PFSK-1 (cell line): ENCODE measurements around the gene CPB2.

ENCODE experiments used
- POLR2AphosphoS5 ChIP-seq: IDR thresholded peaks from 2 replicates; pipeline ENCODE4 v1.6.1; 2012; ENCODE audit warnings: low read depth, mild to moderate bottlenecking, control low read depth, low read length, moderate library complexity
- SIN3A ChIP-seq: IDR thresholded peaks from 2 replicates; pipeline ENCODE4 v1.6.1; 2012; ENCODE audit warnings: mild to moderate bottlenecking, low read length, moderate library complexity, borderline replicate concordance; ENCODE audit not compliant: insufficient read depth
- TAF1 ChIP-seq: IDR thresholded peaks from 2 replicates; pipeline ENCODE4 v1.6.1; 2012; ENCODE audit warnings: low read length, control low read depth, borderline replicate concordance; ENCODE audit not compliant: insufficient read depth
- TF ChIP-seq, protein P1 (sequence below), 2 experiments: IDR thresholded peaks; 2 replicates each; pipeline versions ENCODE4 v1.6.1 to v1.8.0; 2011 to 2012; ENCODE audit warnings: low read depth in 2 of 2, low read length in 2 of 2, control low read depth in 1 of 2, inconsistent platforms in 1 of 2, mild to moderate bottlenecking in 1 of 2, moderate library complexity in 1 of 2; ENCODE audit not compliant: insufficient read depth in 1 of 2

DNA sequence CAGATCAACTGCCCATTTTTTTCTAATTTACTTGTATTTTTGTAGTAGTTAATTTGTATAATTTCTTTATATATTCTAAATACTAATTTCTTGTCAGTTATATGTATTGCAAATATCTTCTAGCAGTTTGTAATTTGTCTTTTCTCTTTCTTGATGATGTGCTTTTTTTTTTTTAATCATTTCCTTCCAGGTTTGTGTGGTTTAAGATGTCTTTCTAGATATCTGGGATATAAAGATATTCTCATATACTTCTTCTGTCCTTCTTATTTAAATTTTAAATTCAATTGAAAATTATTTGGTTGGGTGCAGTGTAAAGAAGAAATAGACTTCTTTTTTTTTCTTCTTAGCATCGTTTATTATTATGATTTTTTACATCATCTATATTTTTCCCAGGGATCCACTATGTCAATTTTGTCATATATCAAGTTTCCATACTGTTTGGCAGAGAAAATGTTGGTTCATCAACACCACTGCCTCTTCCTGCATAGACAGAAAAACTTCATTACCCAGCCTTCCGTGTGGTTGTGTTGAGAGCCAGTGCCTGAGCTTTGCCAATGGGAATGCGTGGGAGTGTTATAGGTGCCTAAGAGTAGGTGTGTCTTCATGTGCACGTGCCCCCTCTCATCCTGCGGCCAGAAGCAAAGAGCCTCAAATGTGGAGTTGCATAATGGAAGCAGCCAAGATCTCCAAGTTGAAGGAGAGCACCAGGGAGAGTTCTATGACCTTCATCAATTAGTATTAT lies 15.8 kb downstream of the CPB2 start:
- TF ChIP-seq POLR2AphosphoS5: no peak
- TF ChIP-seq, protein P1, sequence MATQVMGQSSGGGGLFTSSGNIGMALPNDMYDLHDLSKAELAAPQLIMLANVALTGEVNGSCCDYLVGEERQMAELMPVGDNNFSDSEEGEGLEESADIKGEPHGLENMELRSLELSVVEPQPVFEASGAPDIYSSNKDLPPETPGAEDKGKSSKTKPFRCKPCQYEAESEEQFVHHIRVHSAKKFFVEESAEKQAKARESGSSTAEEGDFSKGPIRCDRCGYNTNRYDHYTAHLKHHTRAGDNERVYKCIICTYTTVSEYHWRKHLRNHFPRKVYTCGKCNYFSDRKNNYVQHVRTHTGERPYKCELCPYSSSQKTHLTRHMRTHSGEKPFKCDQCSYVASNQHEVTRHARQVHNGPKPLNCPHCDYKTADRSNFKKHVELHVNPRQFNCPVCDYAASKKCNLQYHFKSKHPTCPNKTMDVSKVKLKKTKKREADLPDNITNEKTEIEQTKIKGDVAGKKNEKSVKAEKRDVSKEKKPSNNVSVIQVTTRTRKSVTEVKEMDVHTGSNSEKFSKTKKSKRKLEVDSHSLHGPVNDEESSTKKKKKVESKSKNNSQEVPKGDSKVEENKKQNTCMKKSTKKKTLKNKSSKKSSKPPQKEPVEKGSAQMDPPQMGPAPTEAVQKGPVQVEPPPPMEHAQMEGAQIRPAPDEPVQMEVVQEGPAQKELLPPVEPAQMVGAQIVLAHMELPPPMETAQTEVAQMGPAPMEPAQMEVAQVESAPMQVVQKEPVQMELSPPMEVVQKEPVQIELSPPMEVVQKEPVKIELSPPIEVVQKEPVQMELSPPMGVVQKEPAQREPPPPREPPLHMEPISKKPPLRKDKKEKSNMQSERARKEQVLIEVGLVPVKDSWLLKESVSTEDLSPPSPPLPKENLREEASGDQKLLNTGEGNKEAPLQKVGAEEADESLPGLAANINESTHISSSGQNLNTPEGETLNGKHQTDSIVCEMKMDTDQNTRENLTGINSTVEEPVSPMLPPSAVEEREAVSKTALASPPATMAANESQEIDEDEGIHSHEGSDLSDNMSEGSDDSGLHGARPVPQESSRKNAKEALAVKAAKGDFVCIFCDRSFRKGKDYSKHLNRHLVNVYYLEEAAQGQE (IDR thresholded peaks at IDR 0.05; ENCODE audit: insufficient read depth in 1 of 2, low read depth in 2 of 2, low read length in 2 of 2): no peak
- TF ChIP-seq TAF1: no peak
- TF ChIP-seq SIN3A: no peak
